Esophagus muscularis mucosa (tissue), 4 donors: ENCODE results near the gene NELFCD. TPM values are rescaled to one million over a fixed set of nuclear protein-coding genes. Genes with fewer than 3 reads are reported as not detected.

Experiments
- DNase-seq: peaks from one replicate; pipeline ENCODE4 v3.0.0-alpha.2; 2017; ENCODE audit errors: extremely low spot score
- H3K27ac ChIP-seq, 4 donors: fragments of 200-600 bp; sonication (generic); replicated peaks in 1 of 4; 1 replicate in 3 of 4; 2 replicates in 1 of 4; pipeline ENCODE4 v1.5.1; 2016 to 2019; ENCODE audit warnings: mild to moderate bottlenecking in 1 of 4
- H3K27me3 ChIP-seq, 4 donors: fragments of 200-600 bp; sonication (generic); one replicate each; pipeline versions ENCODE4 v1.5.1 to v1.6.0; 2016 to 2019
- H3K36me3 ChIP-seq, 4 donors: fragments of 200-600 bp; sonication (generic); one replicate each; pipeline ENCODE4 v1.5.1; 2016 to 2019
- H3K4me1 ChIP-seq, 4 donors: fragments of 200-600 bp; sonication (generic); one replicate each; pipeline ENCODE4 v1.5.1; 2016 to 2019
- H3K4me3 ChIP-seq, 4 donors: fragments of 200-600 bp; sonication (generic); 1 replicate in 2 of 4; 2 replicates in 2 of 4; pipeline ENCODE4 v1.5.1; 2016 to 2019; ENCODE audit warnings: mild to moderate bottlenecking in 4 of 4, moderate library complexity in 1 of 4
- H3K9me3 ChIP-seq, 4 donors: fragments of 200-600 bp; sonication (generic); 1 replicate in 3 of 4; 2 replicates in 1 of 4; pipeline ENCODE4 v1.5.1; 2016 to 2019
- EP300 ChIP-seq: sonication (generic); formaldehyde crosslinking; IDR thresholded peaks from one replicate; pipeline ENCODE4 v1.6.1; 2017; ENCODE audit warnings: antibody characterized with exemption
- POLR2A ChIP-seq: fragments of 450-650 bp; IDR thresholded peaks from one replicate; pipeline ENCODE4 v1.6.1; 2017; ENCODE audit warnings: antibody characterized with exemption, moderate library complexity, mild to moderate bottlenecking, low read depth
- POLR2AphosphoS5 ChIP-seq, 2 donors: sonication (generic); formaldehyde crosslinking; IDR thresholded peaks; one replicate each; pipeline ENCODE4 v1.6.1; 2017; ENCODE audit warnings: antibody characterized with exemption in 2 of 2
- WGBS: methylation state at CpG from one replicate; pipeline ENCODE4 v1.1.5; 2018; 5-methylcytosine and 5-hydroxymethylcytosine counted together
- intact Hi-C: fragments of 100-400 bp; cut with DNase I; formaldehyde crosslinking; loops from one replicate; pipeline ENCODE4 v1.15.1; 2023
- total RNA-seq, 4 donors: library from RNA; depleted of rRNA; stranded (reverse); fragments of >200 nt; gene quantifications; one replicate each; pipeline versions ENCODE4 v1.1.0 to v1.2.1, GENCODE V29; 2016
- TF ChIP-seq, protein P1 (sequence below), 3 experiments: fragments of 200-600 bp in 2 of 3; fragments of 450-650 bp in 1 of 3; sonication (generic) in 2 of 3; IDR thresholded peaks; one replicate each; pipeline ENCODE4 v1.5.1; 2017 to 2019; ENCODE audit warnings: antibody characterized with exemption in 3 of 3, mild to moderate bottlenecking in 2 of 3, moderate library complexity in 1 of 3

NELFCD gene
- total RNA-seq, 4 donors from 2014 or later = 30.5 to 41.5 (median 34.9) TPM

DNA sequence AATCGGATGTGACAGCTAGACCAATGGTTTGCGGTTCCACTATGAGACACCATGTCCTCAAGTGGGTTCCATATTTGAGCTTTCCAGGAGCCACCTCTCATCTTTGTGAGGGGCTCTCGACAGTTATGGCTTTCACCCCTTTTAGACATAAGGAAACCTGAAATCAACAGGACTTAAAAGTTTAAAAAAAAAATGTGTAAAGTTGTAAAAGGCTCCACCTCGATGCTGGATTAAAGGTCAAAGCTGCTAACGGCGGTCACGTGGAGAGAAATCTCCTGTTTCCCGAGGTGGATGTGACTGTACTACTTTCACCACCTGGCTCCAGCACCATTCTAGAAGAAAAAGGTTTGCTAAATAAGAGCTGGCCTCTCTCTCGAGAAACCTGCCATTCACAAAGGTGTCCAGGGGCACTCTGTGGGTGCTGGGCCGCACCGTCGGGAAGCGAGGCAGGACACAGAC lies 50.5 kb downstream of the NELFCD start:
- no peaks in the 10 kb centered on the region for H3K27me3 ChIP-seq
- peaks cover 23 to 67% (median 48%) of the 10 kb centered on the region in 4 donors for H3K36me3 ChIP-seq
- H3K4me1 ChIP-seq = peaks cover 39 to 60% (median 56%) of the 10 kb centered on the region in 4 donors
- 21% methylated on average over 13 of the region's 13 CpGs for WGBS
- TF ChIP-seq, protein P1, sequence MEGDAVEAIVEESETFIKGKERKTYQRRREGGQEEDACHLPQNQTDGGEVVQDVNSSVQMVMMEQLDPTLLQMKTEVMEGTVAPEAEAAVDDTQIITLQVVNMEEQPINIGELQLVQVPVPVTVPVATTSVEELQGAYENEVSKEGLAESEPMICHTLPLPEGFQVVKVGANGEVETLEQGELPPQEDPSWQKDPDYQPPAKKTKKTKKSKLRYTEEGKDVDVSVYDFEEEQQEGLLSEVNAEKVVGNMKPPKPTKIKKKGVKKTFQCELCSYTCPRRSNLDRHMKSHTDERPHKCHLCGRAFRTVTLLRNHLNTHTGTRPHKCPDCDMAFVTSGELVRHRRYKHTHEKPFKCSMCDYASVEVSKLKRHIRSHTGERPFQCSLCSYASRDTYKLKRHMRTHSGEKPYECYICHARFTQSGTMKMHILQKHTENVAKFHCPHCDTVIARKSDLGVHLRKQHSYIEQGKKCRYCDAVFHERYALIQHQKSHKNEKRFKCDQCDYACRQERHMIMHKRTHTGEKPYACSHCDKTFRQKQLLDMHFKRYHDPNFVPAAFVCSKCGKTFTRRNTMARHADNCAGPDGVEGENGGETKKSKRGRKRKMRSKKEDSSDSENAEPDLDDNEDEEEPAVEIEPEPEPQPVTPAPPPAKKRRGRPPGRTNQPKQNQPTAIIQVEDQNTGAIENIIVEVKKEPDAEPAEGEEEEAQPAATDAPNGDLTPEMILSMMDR (IDR thresholded peaks at IDR 0.05) = no peak
- TF ChIP-seq POLR2A (no peak), POLR2AphosphoS5 (IDR thresholded peaks at IDR 0.05) (no peak)
- H3K27ac ChIP-seq = peak overlapping the region; percentile 87 to 93 (median 90)
- H3K4me3 ChIP-seq = peak overlapping the region; percentile 79 to 89 (median 86)
- intact Hi-C loops = loop anchor here (5.0 to 10.0 kb wide), 3 partner anchors 49 to 727 kb away; partner anchors contain the start of genes NELFCD and RAB22A
- no peak for DNase-seq
- H3K9me3 ChIP-seq = no peaks in the 10 kb centered on the region

GRCh38 chr20:59032023-59032712 lies 51.1 kb downstream of the NELFCD start, which contains the start of gene ATP5F1E:
Gene ATP5F1E, minus strand, starts transcription at chr20:59032335. Its CDS starts 84 bp downstream, at chr20:59032251.
- H3K36me3 ChIP-seq = peaks cover 28 to 67% (median 51%) of the 10 kb centered on the region in 4 donors
- TF ChIP-seq POLR2AphosphoS5 (IDR thresholded peaks at IDR 0.05) (peak; percentile 82 to 97), EP300 (no peak), POLR2A (peak; percentile 95)
- TF ChIP-seq, protein P1 (IDR thresholded peaks at IDR 0.05) = no peak

DNA sequence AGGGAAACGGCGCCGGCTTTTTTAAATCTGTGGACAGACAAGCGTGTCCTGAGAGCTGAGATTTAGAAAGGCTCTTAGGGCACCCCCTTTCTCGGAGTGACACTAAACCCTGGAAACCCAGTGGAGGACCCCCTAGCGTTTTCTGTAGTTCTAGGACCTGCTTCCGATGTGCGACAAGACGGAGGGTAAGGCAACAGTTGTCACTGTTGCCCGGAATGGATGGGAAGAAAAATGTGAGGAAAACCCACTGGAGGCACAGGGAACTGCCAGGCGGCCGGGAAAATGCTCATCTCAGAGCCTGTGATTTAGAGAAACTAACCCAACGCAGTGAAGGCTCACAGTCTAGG lies 51.6 kb downstream of the NELFCD start:
- Histone ChIP-seq H3K9me3 (no peaks in the 10 kb centered on the region), H3K4me3 (peak overlapping the region; percentile 79 to 89 (median 86)), H3K4me1 (peaks cover 35 to 49% (median 46%) of the 10 kb centered on the region in 4 donors), H3K27me3 (no peaks in the 10 kb centered on the region), H3K27ac (peak overlapping the region; percentile 87 to 93 (median 90)), H3K36me3 (peaks cover 33 to 67% (median 52%) of the 10 kb centered on the region in 4 donors)
- 1% methylated on average over 10 of the region's 13 CpGs for WGBS
- TF ChIP-seq, protein P1 (IDR thresholded peaks at IDR 0.05) = peak in 1 of 3 experiments; percentile 52
- no peak for TF ChIP-seq POLR2A
- DNase-seq = no peak
- intact Hi-C loops = loop anchor here (5.0 to 10.0 kb wide), 3 partner anchors 50 to 728 kb away; partner anchors contain the start of genes NELFCD and RAB22A

More at GRCh38 chr20:59032023-59032712, 51.1 kb downstream of the NELFCD start, which contains the start of gene ATP5F1E:
- Histone ChIP-seq H3K4me1 (peaks cover 39 to 54% (median 51%) of the 10 kb centered on the region in 4 donors), H3K27me3 (no peaks in the 10 kb centered on the region), H3K27ac (peak within 1 kb of the TSS; percentile 87 to 93 (median 90)), H3K9me3 (no peaks in the 10 kb centered on the region), H3K4me3 (peak within 1 kb of the TSS; percentile 79 to 89 (median 86))
- WGBS = 0% methylated on average over 2 of the region's 86 CpGs
- intact Hi-C loops = loop anchor here (5.0 to 10.0 kb wide), 3 partner anchors 50 to 727 kb away; partner anchors contain the start of genes NELFCD and RAB22A
- peak; percentile 98 for DNase-seq

- TF ChIP-seq EP300 (no peak), POLR2AphosphoS5 (IDR thresholded peaks at IDR 0.05) (no peak), POLR2A (no peak)
- TF ChIP-seq, protein P1 (IDR thresholded peaks at IDR 0.05) = no peak
- Histone ChIP-seq H3K27ac (peak overlapping the region; percentile 87 to 93 (median 90)), H3K4me3 (peak overlapping the region; percentile 79 to 89 (median 86)), H3K27me3 (no peaks in the 10 kb centered on the region), H3K36me3 (peaks cover 33 to 67% (median 54%) of the 10 kb centered on the region in 4 donors), H3K4me1 (peaks cover 32 to 45% (median 41%) of the 10 kb centered on the region in 4 donors), H3K9me3 (no peaks in the 10 kb centered on the region)
- intact Hi-C loops = loop anchor here (5.0 to 10.0 kb wide), 3 partner anchors 51 to 728 kb away; partner anchors contain the start of genes NELFCD and RAB22A
- WGBS = 95% methylated on average over 1 of the region's 1 CpG
- DNase-seq = no peak
Measured at GRCh38 chr20:59033093-59033492, 52.0 kb downstream of the NELFCD start.
